Measurements from ENCODE around the gene UPP2.

DNA sequence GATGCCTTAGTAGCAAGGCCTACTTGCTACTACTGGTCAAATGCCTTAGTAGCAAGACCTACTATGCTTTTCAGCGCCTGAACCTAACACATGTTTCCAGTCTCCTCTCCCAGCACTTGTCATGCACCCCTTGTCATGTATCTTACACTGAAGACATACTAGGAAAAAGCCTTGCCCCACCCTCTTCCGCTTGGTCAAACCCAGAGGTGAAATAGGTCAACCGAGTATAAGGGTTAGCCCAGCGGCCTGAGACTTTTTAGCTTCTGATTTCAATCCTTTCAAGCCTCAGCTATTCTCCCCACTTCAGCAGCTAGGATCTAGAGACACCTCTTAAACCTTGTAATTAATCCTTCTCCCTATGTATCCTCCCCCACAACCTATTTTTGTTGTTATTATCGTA is 73.3 kb downstream of the UPP2 start:
- TF ChIP-seq, protein P1, sequence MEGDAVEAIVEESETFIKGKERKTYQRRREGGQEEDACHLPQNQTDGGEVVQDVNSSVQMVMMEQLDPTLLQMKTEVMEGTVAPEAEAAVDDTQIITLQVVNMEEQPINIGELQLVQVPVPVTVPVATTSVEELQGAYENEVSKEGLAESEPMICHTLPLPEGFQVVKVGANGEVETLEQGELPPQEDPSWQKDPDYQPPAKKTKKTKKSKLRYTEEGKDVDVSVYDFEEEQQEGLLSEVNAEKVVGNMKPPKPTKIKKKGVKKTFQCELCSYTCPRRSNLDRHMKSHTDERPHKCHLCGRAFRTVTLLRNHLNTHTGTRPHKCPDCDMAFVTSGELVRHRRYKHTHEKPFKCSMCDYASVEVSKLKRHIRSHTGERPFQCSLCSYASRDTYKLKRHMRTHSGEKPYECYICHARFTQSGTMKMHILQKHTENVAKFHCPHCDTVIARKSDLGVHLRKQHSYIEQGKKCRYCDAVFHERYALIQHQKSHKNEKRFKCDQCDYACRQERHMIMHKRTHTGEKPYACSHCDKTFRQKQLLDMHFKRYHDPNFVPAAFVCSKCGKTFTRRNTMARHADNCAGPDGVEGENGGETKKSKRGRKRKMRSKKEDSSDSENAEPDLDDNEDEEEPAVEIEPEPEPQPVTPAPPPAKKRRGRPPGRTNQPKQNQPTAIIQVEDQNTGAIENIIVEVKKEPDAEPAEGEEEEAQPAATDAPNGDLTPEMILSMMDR (IDR thresholded peaks at IDR 0.05) = no peak
- no peak for TF ChIP-seq CBX2 (IDR thresholded peaks at IDR 0.05; ENCODE audit: borderline replicate concordance, low read depth)
- TF ChIP-seq POLR2AphosphoS2 (conservative IDR thresholded peaks at IDR 0.05; ENCODE audit: low read length) = no peak
- TF ChIP-seq BHLHE40 (IDR thresholded peaks at IDR 0.05; ENCODE audit: low read depth, low read length) = no peak

Measured in A549 (cell line).